Ectodermal cell (in vitro differentiated cells): ENCODE results near the gene BIRC5. TPM values are rescaled to one million over a fixed set of nuclear protein-coding genes. Genes with fewer than 3 reads are reported as not detected.
"Not testable (repeated sequence)": the region's sequence is repeated elsewhere in the genome, so short reads cannot be mapped to it uniquely, and the experiment has no call there.

Experiments
- H3K27ac ChIP-seq: 2 replicates; pipeline ENCODE4 v1.7.0; 2013; ENCODE audit warnings: mild to moderate bottlenecking, low read depth, low read length; ENCODE audit not compliant: insufficient read depth, poor library complexity, severe bottlenecking
- H3K27me3 ChIP-seq: 2 replicates; pipeline ENCODE4 v1.7.0; 2013; ENCODE audit warnings: mild to moderate bottlenecking, low read length; ENCODE audit not compliant: insufficient read depth, control insufficient read depth, poor library complexity, severe bottlenecking
- H3K36me3 ChIP-seq: one replicate; pipeline ENCODE4 v1.7.0; 2013; ENCODE audit warnings: low read length; ENCODE audit not compliant: control insufficient read depth, insufficient read depth
- H3K4me1 ChIP-seq: one replicate; pipeline ENCODE4 v1.7.0; 2013; ENCODE audit warnings: low read length; ENCODE audit not compliant: control insufficient read depth, insufficient read depth
- H3K4me3 ChIP-seq: 2 replicates; pipeline ENCODE4 v1.7.0; 2013; ENCODE audit warnings: low read depth, low read length, control low read depth; ENCODE audit not compliant: insufficient read depth
- H3K9me3 ChIP-seq: 2 replicates; pipeline ENCODE4 v1.7.0; 2013; ENCODE audit warnings: mild to moderate bottlenecking, low read length, moderate library complexity; ENCODE audit not compliant: control insufficient read depth
- WGBS, 2 experiments: methylation state at CpG; one replicate each; pipeline ENCODE4 v1.1.7; 2013; ENCODE audit warnings: missing lambda C conversion rate in 2 of 2; 5-methylcytosine and 5-hydroxymethylcytosine counted together
- polyA plus RNA-seq, 4 experiments: library from polyadenylated mRNA; stranded (reverse); fragments of 50-300 nt; gene quantifications; one replicate each; pipeline ENCODE4 v1.2.3, GENCODE V29; 2013

Gene BIRC5
- polyA plus RNA-seq (2013, experiment 1 of 4), result 123 TPM
- 122 TPM for polyA plus RNA-seq (2013, experiment 2 of 4)
- polyA plus RNA-seq (2013, experiment 3 of 4), result 113 TPM
- polyA plus RNA-seq (2013, experiment 4 of 4), result 113 TPM

GRCh38 chr17:78214016-78214705 lies at the start of gene BIRC5:
TSS of gene BIRC5 (plus strand) at chr17:78214253. CDS start at chr17:78214317, 64 bp downstream.
- no peaks in the 10 kb centered on the region for H3K9me3 ChIP-seq
- peak within 1 kb of the TSS; percentile 78 for H3K4me3 ChIP-seq
- peaks cover 13% of the 10 kb centered on the region for H3K36me3 ChIP-seq
- 0 to 1% methylated on average over 60 of the region's 60 CpGs for WGBS, 2 experiments
- H3K27ac ChIP-seq, result no peak within 1 kb of the TSS
- H3K27me3 ChIP-seq, result no peaks in the 10 kb centered on the region
- peaks cover 9% of the 10 kb centered on the region for H3K4me1 ChIP-seq

- Histone ChIP-seq H3K27me3 (peaks cover 4% of the 10 kb centered on the region), H3K27ac (no peak overlapping the region), H3K4me1 (peaks cover 6% of the 10 kb centered on the region), H3K9me3 (no peaks in the 10 kb centered on the region), H3K4me3 (no peak overlapping the region), H3K36me3 (no peaks in the 10 kb centered on the region)
- WGBS, 2 experiments, result 91 to 95% methylated on average over 16 of the region's 16 CpGs
Measured at GRCh38 chr17:78164748-78165607, 49.1 kb upstream of the BIRC5 start.

DNA sequence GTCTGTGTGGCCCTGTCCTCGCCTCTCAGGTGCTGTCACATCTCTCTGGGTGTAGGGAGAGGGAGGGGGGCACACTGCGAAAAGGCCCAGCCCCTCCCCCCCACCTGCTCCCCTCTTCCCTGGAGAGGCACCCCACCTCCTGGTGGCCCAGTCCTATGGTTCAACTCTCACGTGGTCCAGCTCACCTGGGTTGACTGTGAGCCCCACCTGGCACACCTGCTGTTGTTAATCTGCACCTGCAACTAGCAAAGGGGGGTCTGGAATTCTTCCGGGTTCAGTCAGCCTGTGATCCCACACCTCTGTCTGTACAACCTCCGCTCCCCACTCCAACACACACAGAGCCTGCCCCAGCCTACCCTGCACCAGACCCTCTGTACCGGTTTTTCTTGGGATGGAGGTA lies 47.6 kb upstream of the BIRC5 start:
- Histone ChIP-seq H3K36me3 (no peaks in the 10 kb centered on the region), H3K9me3 (no peaks in the 10 kb centered on the region), H3K27ac (no peak overlapping the region), H3K4me3 (no peak overlapping the region), H3K4me1 (peaks cover 6% of the 10 kb centered on the region), H3K27me3 (peaks cover 4% of the 10 kb centered on the region)
- 67 to 71% methylated on average over 6 of the region's 6 CpGs for WGBS, 2 experiments

- Histone ChIP-seq H3K9me3 (no peaks in the 10 kb centered on the region), H3K27me3 (peaks cover 4% of the 10 kb centered on the region), H3K27ac (no peak within 1 kb of the TSS), H3K36me3 (no peaks in the 10 kb centered on the region), H3K4me3 (peak within 1 kb of the TSS; percentile 62), H3K4me1 (peaks cover 17% of the 10 kb centered on the region)
- 1% methylated on average over 84 of the region's 84 CpGs for WGBS, 2 experiments
Measured at GRCh38 chr17:78168242-78168902, 45.7 kb upstream of the BIRC5 start, which contains the start of gene SYNGR2. TSS of gene SYNGR2 (plus strand) at chr17:78168581. CDS start at chr17:78168617, 36 bp downstream.

DNA sequence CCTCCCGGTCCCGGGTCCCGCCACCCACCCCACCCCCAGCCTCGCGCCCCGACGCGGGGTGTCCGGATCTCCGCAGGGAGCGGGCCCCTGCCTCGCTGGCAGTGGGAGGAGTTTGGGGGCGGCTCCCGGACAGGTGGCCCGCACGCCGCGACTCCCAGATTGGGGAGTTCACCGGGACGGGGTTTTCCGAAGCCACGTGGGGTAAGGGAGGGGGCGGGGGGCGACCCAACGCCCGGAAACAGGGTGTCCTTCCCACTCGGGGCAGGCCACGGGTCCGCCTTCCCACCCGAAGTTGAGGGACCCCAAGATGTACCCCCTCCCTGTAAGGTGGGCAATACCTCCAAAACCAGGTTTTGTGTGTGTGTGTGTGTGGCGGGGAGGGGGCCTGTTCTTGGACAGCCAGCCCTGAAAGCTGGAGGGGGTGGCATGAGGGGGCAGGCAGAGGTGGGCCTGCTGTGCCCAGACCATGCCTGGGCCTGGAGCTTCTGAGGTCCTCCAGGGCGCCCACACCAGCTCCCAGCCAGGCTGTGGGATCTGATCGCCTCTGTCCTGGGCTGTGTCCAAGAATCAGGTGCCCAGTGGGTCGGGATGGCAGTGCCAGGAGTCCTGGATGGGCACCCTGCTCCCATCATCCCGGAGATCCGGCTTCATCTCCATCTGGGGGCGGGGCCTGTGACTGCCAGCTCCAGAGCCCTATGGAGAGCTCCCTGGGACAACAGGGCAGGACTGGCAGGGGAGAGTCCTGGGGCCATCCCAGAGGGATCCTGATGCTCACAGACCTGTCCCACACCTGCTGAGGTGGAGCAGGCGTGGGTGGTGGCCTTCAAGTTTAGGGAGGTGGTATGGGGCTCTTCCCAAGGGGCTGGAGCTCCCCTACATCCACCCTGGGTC lies 44.9 kb upstream of the BIRC5 start:
- Histone ChIP-seq H3K27me3 (peaks cover 4% of the 10 kb centered on the region), H3K36me3 (peaks cover 5% of the 10 kb centered on the region), H3K27ac (no peak overlapping the region), H3K4me1 (peaks cover 17% of the 10 kb centered on the region), H3K4me3 (peak overlapping the region; percentile 62), H3K9me3 (no peaks in the 10 kb centered on the region)
- WGBS, 2 experiments, result 11 to 13% methylated on average over 38 of the region's 38 CpGs

DNA sequence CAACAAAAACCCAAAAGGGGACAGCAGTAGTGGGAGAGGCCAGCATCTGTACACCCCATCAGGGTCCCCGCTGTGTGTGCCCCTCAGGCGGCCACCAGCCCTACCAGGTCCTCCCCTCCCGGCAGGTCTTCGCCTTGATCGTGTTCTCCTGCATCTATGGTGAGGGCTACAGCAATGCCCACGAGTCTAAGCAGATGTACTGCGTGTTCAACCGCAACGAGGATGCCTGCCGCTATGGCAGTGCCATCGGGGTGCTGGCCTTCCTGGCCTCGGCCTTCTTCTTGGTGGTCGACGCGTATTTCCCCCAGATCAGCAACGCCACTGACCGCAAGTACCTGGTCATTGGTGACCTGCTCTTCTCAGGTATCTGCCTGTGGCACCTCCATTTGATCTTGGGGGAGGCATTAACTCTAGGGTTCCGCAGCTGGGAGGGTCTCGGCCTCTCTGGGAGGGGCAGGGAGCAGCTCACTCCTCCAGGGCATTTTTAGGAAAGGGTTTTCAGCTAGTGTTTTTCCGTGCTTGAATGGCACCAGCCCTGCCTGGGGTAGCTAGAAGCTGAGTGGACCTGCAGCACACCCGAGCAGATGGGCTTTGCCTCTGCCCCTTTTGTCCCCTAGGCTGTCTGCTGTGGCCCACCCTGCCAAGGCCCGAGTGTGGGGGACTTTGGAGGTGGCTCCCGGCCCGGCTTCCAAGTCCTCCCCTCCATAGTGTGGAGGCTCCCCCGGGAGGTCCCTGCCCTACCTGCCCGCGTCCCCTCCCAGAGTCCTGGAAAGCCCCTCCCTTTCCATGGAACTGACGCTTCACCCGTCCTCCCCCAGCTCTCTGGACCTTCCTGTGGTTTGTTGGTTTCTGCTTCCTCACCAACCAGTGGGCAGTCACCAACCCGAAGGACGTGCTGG lies 43.1 kb upstream of the BIRC5 start:
- Histone ChIP-seq H3K27ac (no peak overlapping the region), H3K9me3 (no peaks in the 10 kb centered on the region), H3K4me1 (peaks cover 17% of the 10 kb centered on the region), H3K4me3 (no peak overlapping the region), H3K27me3 (peaks cover 4% of the 10 kb centered on the region), H3K36me3 (peaks cover 7% of the 10 kb centered on the region)
- WGBS, 2 experiments, result 91 to 92% methylated on average over 31 of the region's 31 CpGs

- not testable (repeated sequence) for H3K36me3 ChIP-seq, H3K4me3 ChIP-seq, H3K9me3 ChIP-seq, H3K27ac ChIP-seq, H3K27me3 ChIP-seq
- WGBS, 2 experiments, result 91% methylated on average over 19 of the region's 19 CpGs
- H3K4me1 ChIP-seq, result peaks cover 17% of the 10 kb centered on the region
Measured at GRCh38 chr17:78171591-78172248, 42.3 kb upstream of the BIRC5 start.

- H3K4me1 ChIP-seq, result peaks cover 17% of the 10 kb centered on the region
- no peaks in the 10 kb centered on the region for H3K9me3 ChIP-seq
- no peak overlapping the region for H3K4me3 ChIP-seq
- H3K36me3 ChIP-seq, result peaks cover 7% of the 10 kb centered on the region
- WGBS, 2 experiments, result 65 to 67% methylated on average over 19 of the region's 19 CpGs
- no peak overlapping the region for H3K27ac ChIP-seq
- H3K27me3 ChIP-seq, result peaks cover 4% of the 10 kb centered on the region
Measured at GRCh38 chr17:78172249-78173051, 41.6 kb upstream of the BIRC5 start.
